ENCODE data around the gene NCAM1. TPM values are rescaled to one million over a fixed set of nuclear protein-coding genes. Genes with fewer than 3 reads are reported as not detected.

The NCAM1 gene
- polyA plus RNA-seq, 1 experiment, result 0.27 TPM

DNA sequence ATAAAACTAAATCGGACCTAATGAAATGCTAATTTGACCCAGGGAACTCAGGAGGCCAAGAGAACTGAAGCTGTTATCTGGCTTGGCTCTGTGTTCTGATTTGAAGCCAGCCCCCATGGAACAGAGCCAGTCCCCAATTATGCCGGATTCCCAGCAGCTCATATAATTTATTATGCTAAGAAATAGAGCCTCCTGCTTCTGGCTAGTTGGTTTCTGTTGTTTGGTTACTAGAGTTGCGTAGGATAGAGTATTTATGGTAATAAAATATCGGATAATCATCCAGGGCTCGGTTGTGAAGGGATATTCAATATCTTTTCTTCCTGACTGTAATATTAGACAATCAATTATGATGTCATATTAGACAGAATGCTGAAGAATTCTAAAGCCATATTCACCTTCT lies 232.7 kb downstream of the NCAM1 start:
- POLR2A ChIA-PET, result no interaction called here
- CTCF ChIA-PET, result no interaction called here
- TF ChIP-seq, protein P1, sequence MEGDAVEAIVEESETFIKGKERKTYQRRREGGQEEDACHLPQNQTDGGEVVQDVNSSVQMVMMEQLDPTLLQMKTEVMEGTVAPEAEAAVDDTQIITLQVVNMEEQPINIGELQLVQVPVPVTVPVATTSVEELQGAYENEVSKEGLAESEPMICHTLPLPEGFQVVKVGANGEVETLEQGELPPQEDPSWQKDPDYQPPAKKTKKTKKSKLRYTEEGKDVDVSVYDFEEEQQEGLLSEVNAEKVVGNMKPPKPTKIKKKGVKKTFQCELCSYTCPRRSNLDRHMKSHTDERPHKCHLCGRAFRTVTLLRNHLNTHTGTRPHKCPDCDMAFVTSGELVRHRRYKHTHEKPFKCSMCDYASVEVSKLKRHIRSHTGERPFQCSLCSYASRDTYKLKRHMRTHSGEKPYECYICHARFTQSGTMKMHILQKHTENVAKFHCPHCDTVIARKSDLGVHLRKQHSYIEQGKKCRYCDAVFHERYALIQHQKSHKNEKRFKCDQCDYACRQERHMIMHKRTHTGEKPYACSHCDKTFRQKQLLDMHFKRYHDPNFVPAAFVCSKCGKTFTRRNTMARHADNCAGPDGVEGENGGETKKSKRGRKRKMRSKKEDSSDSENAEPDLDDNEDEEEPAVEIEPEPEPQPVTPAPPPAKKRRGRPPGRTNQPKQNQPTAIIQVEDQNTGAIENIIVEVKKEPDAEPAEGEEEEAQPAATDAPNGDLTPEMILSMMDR (IDR thresholded peaks at IDR 0.05; ENCODE audit: insufficient read depth, low read depth, low read length), result no peak
- DNase-seq (ENCODE audit: low read depth), result no peak
- H3K27me3 ChIP-seq (ENCODE audit: control insufficient read depth, insufficient read depth, low read length), result no peaks in the 10 kb centered on the region
- H3K4me3 ChIP-seq (ENCODE audit: low read depth, low read length), result no peak overlapping the region
- no peaks in the 10 kb centered on the region for H3K36me3 ChIP-seq (ENCODE audit: control insufficient read depth, insufficient read depth, low read length)

DNA sequence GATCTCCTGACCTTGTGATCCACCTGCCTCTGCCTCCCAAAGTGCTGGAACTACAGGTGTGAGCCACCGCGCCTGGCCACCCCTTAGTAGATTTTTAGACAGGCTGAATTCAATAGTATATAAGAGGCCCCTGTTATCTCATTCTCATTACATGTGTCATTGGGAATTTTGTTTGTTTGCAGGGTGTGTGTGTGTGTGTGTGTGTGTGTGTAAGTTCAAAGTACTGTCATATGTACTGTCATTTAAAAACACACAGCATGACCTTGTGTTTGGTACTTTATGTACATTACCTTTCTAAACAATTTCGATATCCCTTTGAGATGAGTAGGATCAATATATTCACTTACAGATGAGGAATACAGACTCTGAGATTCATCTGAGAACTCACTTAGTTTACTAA lies 234.5 kb downstream of the NCAM1 start:
- TF ChIP-seq, protein P1 (IDR thresholded peaks at IDR 0.05; ENCODE audit: insufficient read depth, low read depth, low read length), result no peak
- POLR2A ChIA-PET, result no interaction called here

GRCh38 chr11:113197446-113197845 lies 236.2 kb downstream of the NCAM1 start:
- H3K27me3 ChIP-seq (ENCODE audit: control insufficient read depth, insufficient read depth, low read length), result no peaks in the 10 kb centered on the region; the same call in 1 of the 2 replicates
- H3K4me3 ChIP-seq (ENCODE audit: low read depth, low read length), result no peak overlapping the region
- no peak for DNase-seq (ENCODE audit: low read depth)
- TF ChIP-seq, protein P1 (IDR thresholded peaks at IDR 0.05; ENCODE audit: insufficient read depth, low read depth, low read length), result no peak
- H3K36me3 ChIP-seq (ENCODE audit: control insufficient read depth, insufficient read depth, low read length), result no peaks in the 10 kb centered on the region
- CTCF ChIA-PET, result no interaction called here
- POLR2A ChIA-PET, result no interaction called here

More for the DNA sequence above, 234.5 kb downstream of the NCAM1 start:
- no peak for DNase-seq (ENCODE audit: low read depth)
- H3K4me3 ChIP-seq (ENCODE audit: low read depth, low read length), result no peak overlapping the region
- H3K27me3 ChIP-seq (ENCODE audit: control insufficient read depth, insufficient read depth, low read length), result no peaks in the 10 kb centered on the region; the same call in 1 of the 2 replicates
- CTCF ChIA-PET, result no interaction called here
- no peaks in the 10 kb centered on the region for H3K36me3 ChIP-seq (ENCODE audit: control insufficient read depth, insufficient read depth, low read length)

DNA sequence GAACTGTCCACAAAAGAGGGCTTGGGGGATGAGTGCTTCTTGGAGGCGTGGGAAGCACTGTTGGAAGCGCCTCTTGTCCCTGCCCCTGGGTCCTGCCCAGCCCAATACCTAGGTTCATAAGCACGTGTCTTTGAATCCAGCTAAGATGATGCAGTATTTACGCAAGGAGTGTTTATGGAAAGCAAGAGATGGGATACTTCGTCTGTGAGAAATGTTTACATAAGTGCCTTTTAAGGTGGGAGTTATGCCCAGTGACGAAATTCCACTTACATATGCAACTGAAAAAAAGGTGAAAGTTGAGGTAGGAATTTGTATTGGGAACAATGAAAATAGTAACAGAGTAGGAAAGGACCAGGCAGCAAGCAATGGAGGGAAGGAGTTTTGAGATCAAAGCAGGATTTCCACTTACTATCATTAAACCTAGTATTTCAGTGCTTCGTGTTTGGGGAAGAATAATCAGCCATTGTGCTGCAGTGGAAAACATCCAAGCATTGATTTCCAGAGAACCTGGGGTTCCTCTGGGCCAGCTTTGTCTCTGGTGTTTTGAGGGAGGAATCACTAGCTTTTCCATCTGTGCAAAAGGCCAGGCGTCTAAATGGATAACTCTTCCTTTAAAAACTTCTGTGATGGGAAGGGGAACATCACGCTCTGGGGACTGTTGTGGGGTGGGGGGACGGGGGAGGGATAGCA lies 237.9 kb downstream of the NCAM1 start:
- TF ChIP-seq, protein P1 (IDR thresholded peaks at IDR 0.05; ENCODE audit: insufficient read depth, low read depth, low read length), result no peak
- Histone ChIP-seq H3K36me3 (ENCODE audit: control insufficient read depth, insufficient read depth, low read length) (no peaks in the 10 kb centered on the region), H3K27me3 (ENCODE audit: control insufficient read depth, insufficient read depth, low read length) (no peaks in the 10 kb centered on the region; the same call in 1 of the 2 replicates), H3K4me3 (ENCODE audit: low read depth, low read length) (no peak overlapping the region)
- DNase-seq (ENCODE audit: low read depth), result no peak
- ChIA-PET CTCF (no interaction called here), POLR2A (no interaction called here)

DNA sequence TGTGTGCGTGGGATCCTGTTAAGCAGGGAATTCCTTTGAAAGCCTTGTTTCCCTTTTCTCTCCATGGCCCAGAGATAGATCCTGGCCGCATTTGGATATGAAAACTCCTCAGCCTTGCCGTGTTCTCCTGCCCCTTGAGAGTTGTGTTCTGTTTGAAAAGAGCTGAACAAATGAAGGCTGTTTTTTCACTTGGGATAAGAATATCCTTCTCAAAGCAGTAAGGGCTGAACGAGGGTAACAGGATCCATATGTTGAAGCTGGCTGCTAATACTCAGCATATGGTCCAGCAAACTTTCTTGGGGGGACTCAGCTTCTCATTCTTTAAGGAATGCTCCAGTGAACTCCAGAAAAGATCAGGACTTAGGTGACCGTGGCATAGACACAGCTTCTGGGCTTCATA lies 238.6 kb downstream of the NCAM1 start:
- no peak overlapping the region for H3K4me3 ChIP-seq (ENCODE audit: low read depth, low read length)
- no peaks in the 10 kb centered on the region; the same call in 1 of the 2 replicates for H3K27me3 ChIP-seq (ENCODE audit: control insufficient read depth, insufficient read depth, low read length)
- TF ChIP-seq, protein P1 (IDR thresholded peaks at IDR 0.05; ENCODE audit: insufficient read depth, low read depth, low read length), result no peak
- no peaks in the 10 kb centered on the region for H3K36me3 ChIP-seq (ENCODE audit: control insufficient read depth, insufficient read depth, low read length)
- no peak for DNase-seq (ENCODE audit: low read depth)
- CTCF ChIA-PET, result no interaction called here
- POLR2A ChIA-PET, result no interaction called here
